Left kidney (tissue), 2 donors: ENCODE data around the gene FNDC1. TPM values are rescaled to one million over a fixed set of nuclear protein-coding genes. Genes with fewer than 3 reads are reported as not detected.
A peak's percentile ranks its signal among the peaks of the same experiment; 100 is the strongest.

Source experiments
- DNase-seq: peaks from one replicate; pipeline ENCODE4 v3.0.0-alpha.2; 2013
- polyA plus RNA-seq: library from polyadenylated mRNA; unstranded; fragments of 120-200 nt; gene quantifications from one replicate; pipeline ENCODE4 v1.2.1, GENCODE V29; 2013; ENCODE audit not compliant: insufficient read length

FNDC1 gene
- polyA plus RNA-seq, 1 donor: 6.3 TPM

DNA sequence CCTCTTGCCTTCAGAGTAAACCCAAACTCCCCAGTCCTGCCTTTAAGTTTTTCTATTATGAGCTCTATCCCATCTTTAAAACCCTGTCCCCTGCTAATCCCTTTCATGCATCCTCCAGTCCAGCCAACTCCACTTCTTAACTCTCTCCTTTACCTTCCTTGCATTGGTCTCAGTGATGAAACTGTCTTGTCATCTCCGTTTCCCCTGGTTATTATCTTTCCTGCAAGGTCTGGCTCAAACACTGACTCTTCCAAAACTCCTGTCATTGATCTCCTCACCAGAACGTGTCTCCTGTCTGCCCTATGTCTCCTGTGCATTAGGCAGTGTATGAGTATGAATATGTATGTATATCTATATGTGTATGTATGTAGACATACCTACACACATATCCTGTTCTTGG is 11.8 kb upstream of the FNDC1 start:
- no peak for DNase-seq

DNA sequence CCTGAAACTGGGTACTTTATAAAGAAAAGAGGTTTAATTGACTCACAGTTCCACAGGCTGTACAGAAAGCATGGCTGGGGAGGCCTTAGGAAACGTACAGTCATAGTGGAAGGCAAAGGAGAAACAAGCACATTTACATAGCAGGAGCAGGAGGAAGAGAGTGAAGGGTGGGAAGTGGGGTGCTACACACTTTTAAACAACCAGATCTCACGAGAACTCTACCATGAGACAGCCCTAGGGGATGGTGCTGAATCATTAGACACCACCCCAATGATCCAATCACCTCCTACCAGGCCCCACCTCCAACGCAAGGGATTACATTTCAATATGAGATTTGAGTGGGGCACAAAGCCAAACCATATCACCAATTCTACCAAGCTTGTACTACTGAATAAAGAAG is 7.4 kb upstream of the FNDC1 start:
- no peak for DNase-seq

GRCh38 chr6:159163901-159164370 is 5.3 kb upstream of the FNDC1 start:
- DNase-seq: no peak

- DNase-seq: no peak
Measured at GRCh38 chr6:159168536-159169192, 536 bp upstream of the FNDC1 start.

DNA sequence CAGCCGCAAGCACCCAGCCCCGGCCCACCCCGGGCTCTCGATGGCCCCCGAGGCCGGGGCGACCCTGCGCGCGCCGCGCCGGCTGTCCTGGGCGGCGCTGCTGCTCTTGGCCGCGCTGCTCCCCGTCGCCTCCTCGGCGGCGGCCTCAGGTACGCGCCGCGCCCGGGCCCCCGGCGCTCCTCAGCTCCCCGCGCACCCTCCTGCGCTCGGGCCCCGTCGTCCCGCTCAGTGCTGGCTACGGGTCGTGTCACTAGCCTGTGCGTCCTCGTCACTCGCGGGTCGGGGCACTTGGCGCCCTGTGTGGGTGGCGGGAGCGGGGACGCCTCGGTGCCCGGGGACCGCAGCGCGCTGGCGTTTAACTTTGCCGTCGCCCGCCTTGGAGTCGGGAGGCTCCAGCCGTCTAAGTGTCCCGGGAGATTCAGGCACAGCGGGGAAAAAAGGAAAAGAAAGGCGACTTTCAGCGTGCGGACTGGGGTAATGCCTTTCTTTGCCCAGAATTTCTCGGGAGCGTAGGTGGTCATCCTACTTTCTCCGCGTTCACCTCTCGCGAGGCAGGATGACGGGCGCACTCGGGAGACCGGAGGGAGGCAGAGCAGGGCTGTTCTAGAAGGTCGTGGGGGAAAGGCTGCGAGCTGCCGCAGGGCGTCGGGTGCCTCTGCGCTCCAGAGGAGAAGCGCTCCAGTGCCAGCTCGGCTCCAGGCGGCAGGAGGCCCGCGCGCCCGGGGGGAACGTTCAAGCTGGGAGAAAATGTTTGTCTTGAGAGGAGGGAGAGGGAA is 545 bp downstream of the FNDC1 start:
- peak; percentile 60 for DNase-seq

- DNase-seq: no peak
Measured at GRCh38 chr6:159170333-159170672, 1.1 kb downstream of the FNDC1 start.

DNA sequence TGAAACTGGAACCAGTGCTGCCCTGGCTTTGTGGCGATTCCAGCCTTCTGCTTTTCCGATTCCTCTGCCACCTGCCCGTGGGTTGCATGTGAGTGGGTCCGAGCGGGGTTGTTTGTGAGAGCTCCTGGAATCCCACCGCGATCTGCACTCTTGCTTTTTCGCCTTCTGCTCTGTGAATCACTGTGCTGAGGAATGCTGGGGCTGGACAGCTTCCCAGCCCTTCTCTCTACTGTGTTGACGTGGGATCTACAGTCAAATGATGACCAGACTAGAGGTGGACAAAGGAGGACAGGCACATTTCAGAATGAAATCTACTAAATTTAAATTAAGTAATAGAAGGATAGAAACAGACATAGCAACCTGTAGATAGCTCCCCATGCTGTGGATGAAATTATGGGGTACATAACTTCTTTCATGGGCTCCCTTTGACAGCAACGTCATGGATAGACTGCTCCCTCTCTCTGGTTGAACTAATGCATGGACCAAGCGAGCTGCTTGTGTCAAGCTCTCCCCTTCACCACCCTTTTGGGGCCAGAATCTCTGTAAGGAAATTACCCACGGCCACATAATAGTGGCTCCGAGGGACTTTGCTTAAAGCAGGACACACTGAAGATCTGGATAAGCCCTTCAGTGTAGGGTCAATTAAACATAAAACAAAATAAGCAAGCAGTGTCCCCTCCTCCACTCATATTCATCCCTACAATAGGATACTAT is 2.0 kb downstream of the FNDC1 start:
- no peak for DNase-seq

DNA sequence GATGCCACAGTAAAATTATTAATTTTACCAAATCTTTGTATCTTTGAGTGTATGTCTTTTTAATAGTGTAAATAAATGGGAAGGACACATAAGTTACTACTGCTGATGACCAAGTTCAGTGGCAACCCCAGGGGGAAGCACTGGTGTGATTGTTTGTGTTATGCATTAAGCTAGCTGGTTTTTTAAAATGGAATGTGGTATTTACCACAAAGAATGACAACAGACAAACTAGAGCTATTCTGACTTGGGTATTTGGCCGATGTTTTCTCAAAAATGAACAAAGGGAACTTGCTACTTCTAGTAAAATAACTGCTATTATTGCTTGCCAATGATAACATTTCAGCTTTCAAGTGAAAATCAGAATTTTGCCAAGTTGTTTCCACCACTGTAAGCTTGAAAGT is 2.9 kb downstream of the FNDC1 start:
- no peak for DNase-seq

- DNase-seq: peak; percentile 67
Measured at GRCh38 chr6:159174263-159174969, 5.2 kb downstream of the FNDC1 start.

GRCh38 chr6:159176913-159177312 is 7.7 kb downstream of the FNDC1 start:
- no peak for DNase-seq

- no peak for DNase-seq
Measured at GRCh38 chr6:159178847-159179246, 9.6 kb downstream of the FNDC1 start.

DNA sequence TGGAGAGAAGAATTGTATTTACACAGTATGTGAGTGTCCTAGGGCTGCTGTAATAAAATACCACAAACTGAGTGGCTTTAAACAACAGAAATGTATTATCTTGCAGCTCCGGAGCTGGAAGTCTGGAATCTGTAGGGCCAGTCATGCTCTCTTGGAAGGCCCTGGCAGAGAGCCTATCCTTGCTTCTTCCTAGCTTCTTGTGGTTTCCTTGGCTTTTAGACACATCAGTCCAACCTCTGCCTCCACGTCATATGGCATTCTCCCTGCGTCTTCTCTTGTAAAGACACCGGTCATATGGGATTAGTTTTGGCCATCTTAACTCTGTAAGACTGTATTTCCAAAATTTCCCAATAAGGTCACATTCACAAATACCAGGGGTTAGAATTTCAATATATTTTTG is 10.8 kb downstream of the FNDC1 start:
- DNase-seq: no peak

DNA sequence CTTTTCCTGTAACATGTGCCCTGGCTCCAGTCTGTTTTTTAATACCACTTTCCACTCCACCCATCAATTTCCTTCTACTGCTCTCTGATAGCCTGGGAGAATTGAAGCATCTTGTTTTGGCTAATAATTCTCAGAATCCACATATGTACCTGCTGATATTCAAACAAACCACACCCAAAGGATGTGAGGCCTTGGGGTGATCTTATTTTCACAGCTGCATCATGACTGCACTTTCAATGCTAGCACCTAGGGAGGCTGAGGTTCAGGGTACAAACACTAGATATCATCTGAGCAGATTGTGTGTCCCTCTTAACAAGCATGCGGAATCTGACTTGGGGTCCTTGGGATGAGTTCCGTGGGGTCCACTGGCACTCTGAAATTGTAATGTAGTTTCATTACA is 12.7 kb downstream of the FNDC1 start:
- DNase-seq: no peak

GRCh38 chr6:159184559-159184958 is 15.4 kb downstream of the FNDC1 start:
- no peak for DNase-seq

DNA sequence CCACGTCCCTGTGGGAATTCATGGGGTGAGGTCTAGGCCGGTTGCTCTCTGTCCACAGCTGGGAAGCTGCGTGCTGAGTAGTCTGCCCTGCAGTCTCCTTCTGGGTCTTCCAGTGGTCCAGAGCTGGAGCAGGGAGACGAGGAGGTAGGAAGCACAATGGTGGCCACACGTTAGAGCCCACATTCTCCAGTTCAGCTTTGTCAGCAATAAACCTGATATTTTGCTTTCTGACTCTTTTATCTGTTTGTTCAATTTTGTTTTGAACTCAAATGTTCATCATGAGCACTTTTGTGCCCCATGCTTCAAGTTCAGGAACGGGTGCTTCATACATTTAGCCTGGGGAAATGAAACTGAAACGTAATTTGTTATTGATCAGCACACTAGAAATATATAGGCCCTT is 21.3 kb downstream of the FNDC1 start:
- DNase-seq: no peak

- no peak for DNase-seq
Measured at GRCh38 chr6:159193923-159194322, 24.7 kb downstream of the FNDC1 start.

- DNase-seq: no peak
Measured at GRCh38 chr6:159194421-159194820, 25.2 kb downstream of the FNDC1 start.

GRCh38 chr6:159196430-159196975 is 27.3 kb downstream of the FNDC1 start:
- DNase-seq: no peak

DNA sequence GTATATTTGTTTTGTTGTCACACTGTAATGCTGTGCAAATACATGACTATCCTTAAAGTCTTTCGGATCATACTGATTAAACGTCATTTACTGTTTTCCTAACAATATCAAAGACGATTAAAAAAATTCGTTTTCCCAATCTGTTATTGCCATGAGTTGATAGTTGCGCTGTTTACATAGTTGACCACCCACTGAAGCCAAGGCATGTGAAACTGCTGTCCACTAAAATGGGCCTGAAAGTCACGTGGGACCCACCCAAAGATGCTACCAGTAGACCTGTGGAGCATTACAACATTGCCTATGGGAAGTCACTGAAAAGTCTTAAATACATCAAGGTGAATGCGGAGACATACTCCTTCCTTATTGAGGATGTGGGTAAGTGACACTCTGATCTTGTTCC is 28.1 kb downstream of the FNDC1 start:
- no peak for DNase-seq

DNA sequence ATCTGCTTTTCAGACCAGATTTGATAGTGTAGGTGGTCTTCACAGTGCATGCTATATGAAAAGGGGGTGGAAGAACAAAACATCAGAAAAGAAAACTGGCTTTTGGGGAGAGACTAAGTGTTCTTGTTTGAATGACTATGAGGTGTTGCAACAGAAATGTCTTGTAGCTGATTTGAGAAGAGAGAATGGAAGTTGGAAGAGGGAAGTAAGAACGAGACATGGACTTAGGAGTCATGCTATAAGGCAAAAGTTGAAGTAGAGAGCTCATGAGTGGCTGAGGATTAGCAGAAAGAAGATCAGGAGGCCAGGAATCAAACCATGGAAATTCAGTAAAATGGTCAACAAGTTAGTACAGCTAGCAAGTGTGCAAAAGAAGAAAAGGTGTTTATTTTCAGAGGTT is 32.1 kb downstream of the FNDC1 start:
- DNase-seq: no peak

DNA sequence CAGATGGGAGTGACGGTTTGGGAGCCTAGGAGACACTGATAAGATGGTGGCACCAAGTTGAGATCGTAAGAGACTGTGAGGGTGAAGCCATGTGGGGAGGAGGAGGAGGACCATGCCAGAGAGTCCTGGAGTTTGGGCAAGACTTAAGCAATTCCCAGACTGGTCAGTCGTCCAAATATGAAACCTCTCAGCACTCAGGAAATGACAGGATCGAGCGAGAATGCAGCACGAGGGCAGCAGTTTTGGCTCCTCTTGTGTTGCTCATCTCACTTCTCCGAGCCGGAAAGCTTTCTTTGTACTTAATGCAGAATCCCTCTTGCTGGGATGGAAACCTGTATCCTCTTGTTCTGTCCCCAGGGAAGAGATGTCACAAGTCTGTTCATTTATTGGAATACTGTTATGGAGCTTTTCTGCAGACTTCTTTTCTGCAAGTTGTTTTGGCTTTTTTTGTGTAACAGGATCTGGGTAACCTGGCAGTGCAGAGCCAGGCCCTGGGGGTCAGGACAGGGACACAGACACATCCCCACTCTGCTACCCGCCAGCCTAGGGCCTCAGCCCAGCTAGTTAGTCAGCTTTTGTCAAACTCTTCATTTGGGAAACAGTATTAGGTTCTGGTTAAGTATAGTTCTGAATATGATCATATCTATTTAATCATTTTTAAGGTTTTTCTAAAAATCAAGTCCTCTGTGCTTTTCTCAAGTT is 34.3 kb downstream of the FNDC1 start:
- no peak for DNase-seq

GRCh38 chr6:159204605-159205004 is 35.4 kb downstream of the FNDC1 start:
- DNase-seq: no peak
